ENCODE data around the gene MRPL55.

The MRPL55 gene

DNA sequence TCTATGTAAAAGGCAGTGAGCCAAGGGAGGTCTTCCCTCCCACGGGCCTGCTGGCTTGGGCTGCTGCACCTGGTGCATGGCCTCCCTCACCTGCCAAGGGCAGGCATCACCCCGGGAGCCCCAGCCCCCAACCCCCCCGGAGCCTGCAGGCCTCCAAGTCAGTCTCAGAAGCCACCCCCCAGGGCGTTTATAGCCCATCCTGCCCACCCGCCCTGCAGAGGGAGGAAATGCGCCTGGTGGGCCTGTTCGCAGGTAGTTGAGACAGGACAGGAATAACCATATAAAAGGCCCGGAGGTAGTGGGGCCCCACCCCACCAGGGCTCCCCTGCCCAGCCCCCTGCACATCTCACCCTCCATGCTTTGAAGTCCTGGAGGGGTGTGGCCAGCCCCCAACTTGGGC is 44.8 kb downstream of the MRPL55 start:
- no peaks in the 10 kb centered on the region for H3K27me3 ChIP-seq (ENCODE audit: insufficient read depth, low read length)
- no peak overlapping the region for H3K4me2 ChIP-seq (ENCODE audit: low read length)
- H2AFZ ChIP-seq (ENCODE audit: low read length) = no peak overlapping the region
- no peaks in the 10 kb centered on the region for H3K4me1 ChIP-seq (ENCODE audit: insufficient read depth, low read length, severe bottlenecking)
- H3K36me3 ChIP-seq (ENCODE audit: insufficient read depth, low read length) = no peaks in the 10 kb centered on the region
- no peak overlapping the region for H3K4me3 ChIP-seq (ENCODE audit: low read depth, low read length, poor library complexity, severe bottlenecking)
- H4K20me1 ChIP-seq (ENCODE audit: insufficient read depth, low read length) = no peaks in the 10 kb centered on the region
- H3K9me2 ChIP-seq (ENCODE audit: low read depth, low read length) = no peaks in the 10 kb centered on the region
- no peaks in the 10 kb centered on the region for H3K79me2 ChIP-seq (ENCODE audit: insufficient read depth, low read length)
- no peaks in the 10 kb centered on the region for H3K9me3 ChIP-seq (ENCODE audit: low read length)
- no peak for TF ChIP-seq CTCF (IDR thresholded peaks at IDR 0.05; ENCODE audit: low read length)
- no peak for TF ChIP-seq EZH2 (IDR thresholded peaks at IDR 0.05; ENCODE audit: borderline replicate concordance, low read length)
- H3K27ac ChIP-seq (ENCODE audit: low read depth, low read length, poor library complexity, severe bottlenecking) = no peak overlapping the region
- H3F3A ChIP-seq (ENCODE audit: insufficient read depth, low read length) = no peaks in the 10 kb centered on the region
- no peak overlapping the region for H3K9ac ChIP-seq (ENCODE audit: low read length)

GRCh38 chr1:228063251-228064191 is 45.6 kb downstream of the MRPL55 start:
- Histone ChIP-seq H3K4me3 (ENCODE audit: low read depth, low read length, poor library complexity, severe bottlenecking) (no peak overlapping the region), H4K20me1 (ENCODE audit: insufficient read depth, low read length) (no peaks in the 10 kb centered on the region), H3K79me2 (ENCODE audit: insufficient read depth, low read length) (no peaks in the 10 kb centered on the region), H3K9me2 (ENCODE audit: low read depth, low read length) (no peaks in the 10 kb centered on the region), H2AFZ (ENCODE audit: low read length) (no peak overlapping the region), H3K9me3 (ENCODE audit: low read length) (no peaks in the 10 kb centered on the region), H3K36me3 (ENCODE audit: insufficient read depth, low read length) (no peaks in the 10 kb centered on the region), H3F3A (ENCODE audit: insufficient read depth, low read length) (no peaks in the 10 kb centered on the region), H3K9ac (ENCODE audit: low read length) (no peak overlapping the region), H3K27me3 (ENCODE audit: insufficient read depth, low read length) (no peaks in the 10 kb centered on the region), H3K4me2 (ENCODE audit: low read length) (no peak overlapping the region), H3K4me1 (ENCODE audit: insufficient read depth, low read length, severe bottlenecking) (no peaks in the 10 kb centered on the region), H3K27ac (ENCODE audit: low read depth, low read length, poor library complexity, severe bottlenecking) (no peak overlapping the region)
- no peak for TF ChIP-seq EZH2 (IDR thresholded peaks at IDR 0.05; ENCODE audit: borderline replicate concordance, low read length)

GRCh38 chr1:228062812-228063211 is 46.3 kb downstream of the MRPL55 start:
- Histone ChIP-seq H3K4me2 (ENCODE audit: low read length) (no peak overlapping the region), H2AFZ (ENCODE audit: low read length) (no peak overlapping the region), H3K9me3 (ENCODE audit: low read length) (no peaks in the 10 kb centered on the region), H3K9ac (ENCODE audit: low read length) (no peak overlapping the region), H3K27ac (ENCODE audit: low read depth, low read length, poor library complexity, severe bottlenecking) (no peak overlapping the region), H3K79me2 (ENCODE audit: insufficient read depth, low read length) (no peaks in the 10 kb centered on the region), H3K4me3 (ENCODE audit: low read depth, low read length, poor library complexity, severe bottlenecking) (no peak overlapping the region), H3K27me3 (ENCODE audit: insufficient read depth, low read length) (no peaks in the 10 kb centered on the region), H3F3A (ENCODE audit: insufficient read depth, low read length) (no peaks in the 10 kb centered on the region), H4K20me1 (ENCODE audit: insufficient read depth, low read length) (no peaks in the 10 kb centered on the region), H3K4me1 (ENCODE audit: insufficient read depth, low read length, severe bottlenecking) (no peaks in the 10 kb centered on the region), H3K9me2 (ENCODE audit: low read depth, low read length) (no peaks in the 10 kb centered on the region), H3K36me3 (ENCODE audit: insufficient read depth, low read length) (no peaks in the 10 kb centered on the region)
- TF ChIP-seq CTCF (IDR thresholded peaks at IDR 0.05; ENCODE audit: low read length) (no peak), EZH2 (IDR thresholded peaks at IDR 0.05; ENCODE audit: borderline replicate concordance, low read length) (no peak)

All from OCI-LY1 (cell line).